A673 (cell line): ENCODE data around the gene ENDOG.

ENCODE experiments used
- CTCF ChIP-seq: fragments of 300-800, 200-600 bp; sonication (generic); conservative IDR thresholded peaks from 2 replicates; pipeline ENCODE4 v1.5.1; 2017; ENCODE audit warnings: low read depth, mild to moderate bottlenecking, antibody characterized with exemption, low read length, moderate library complexity, mixed read lengths
- EZH2 ChIP-seq: fragments of 200-600 bp; sonication (generic); IDR thresholded peaks from 2 replicates; pipeline ENCODE4 v1.6.1; 2017; ENCODE audit warnings: borderline replicate concordance, low read depth, mild to moderate bottlenecking, mixed read lengths, antibody characterized with exemption, low read length; ENCODE audit not compliant: poor library complexity, severe bottlenecking

DNA sequence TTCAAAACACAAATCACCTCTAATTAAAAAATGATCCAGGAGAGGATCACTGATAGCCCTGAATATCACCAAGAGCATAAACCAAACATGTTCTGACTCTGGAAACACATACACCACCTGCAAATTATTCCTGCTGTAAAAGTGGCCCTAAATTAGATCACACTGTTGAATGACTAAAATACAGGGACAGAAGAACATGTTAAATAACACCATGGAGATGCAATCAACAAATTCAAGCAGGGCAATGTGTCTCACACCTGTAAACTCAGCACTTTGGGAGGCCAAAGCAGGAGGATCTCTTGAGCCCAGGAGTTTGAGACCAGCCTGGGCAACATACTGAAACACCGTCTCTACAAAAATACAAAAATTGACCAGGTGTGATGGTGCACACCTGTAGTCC lies 29.5 kb downstream of the ENDOG start:
- TF ChIP-seq CTCF (no peak), EZH2 (no peak)
